Panc1 (cell line): ENCODE data around the gene PIGW.

Experiments used
- CTCF ChIP-seq: fragments of 450-650 bp; IDR thresholded peaks from 2 replicates; pipeline ENCODE4 v1.5.1; 2017; ENCODE audit warnings: mild to moderate bottlenecking
- POLR2AphosphoS5 ChIP-seq: IDR thresholded peaks from 2 replicates; pipeline ENCODE4 v1.6.1; 2012; ENCODE audit warnings: mild to moderate bottlenecking, low read depth, low read length, moderate library complexity
- SIN3A ChIP-seq: IDR thresholded peaks from 2 replicates; pipeline ENCODE4 v1.6.1; 2012; ENCODE audit warnings: low read depth, mild to moderate bottlenecking, low read length, moderate library complexity, borderline replicate concordance; ENCODE audit not compliant: insufficient read depth

- TF ChIP-seq CTCF (no peak), POLR2AphosphoS5 (no peak), SIN3A (no peak)
These were observed 22.1 kb upstream of the PIGW start for GRCh38 chr17:36512641-36513040.
